DND-41 (cell line): ENCODE measurements around the gene CRYBG1.

Experiments
- ATAC-seq: fragments of 200-7000 bp; cut with Tn5 transposase; 3 replicates; pipeline ENCODE4 v1.9.1; 2021; ENCODE audit warnings: low read depth; ENCODE audit not compliant: insufficient read depth
- DNase-seq: peaks from one replicate; pipeline ENCODE4 v3.0.0-alpha.2; 2020
- H2AFZ ChIP-seq: 2 replicates; pipeline ENCODE4 v1.6.0; 2012; ENCODE audit warnings: low read depth, low read length
- H3K27ac ChIP-seq: 2 replicates; pipeline ENCODE4 v1.5.1; 2012; ENCODE audit warnings: low read length, inconsistent platforms
- H3K27me3 ChIP-seq: fragments of 200-600 bp; sonication (generic); 2 replicates; pipeline ENCODE4 v1.6.0; 2012; ENCODE audit warnings: low read length, mild to moderate bottlenecking, inconsistent platforms; ENCODE audit not compliant: insufficient read depth, poor library complexity
- H3K36me3 ChIP-seq: 2 replicates; pipeline ENCODE4 v1.5.1; 2012; ENCODE audit warnings: low read length, inconsistent platforms; ENCODE audit not compliant: insufficient read depth
- H3K4me1 ChIP-seq: 2 replicates; pipeline ENCODE4 v1.5.1; 2012; ENCODE audit warnings: mild to moderate bottlenecking, low read length; ENCODE audit not compliant: insufficient read depth
- H3K4me2 ChIP-seq: 2 replicates; pipeline ENCODE4 v1.6.0; 2012; ENCODE audit warnings: mild to moderate bottlenecking, moderate library complexity, low read length, inconsistent platforms; ENCODE audit not compliant: insufficient read depth
- H3K4me3 ChIP-seq, 2 experiments: fragments of 200-600 bp in 1 of 2; shearing (Covaris generic) in 1 of 2; 2 replicates each; pipeline ENCODE4 v1.5.1; 2012 to 2016; ENCODE audit warnings: inconsistent platforms in 2 of 2, low read length in 2 of 2, mild to moderate bottlenecking in 2 of 2, low read depth in 1 of 2, moderate library complexity in 1 of 2
- H3K79me2 ChIP-seq: 2 replicates; pipeline ENCODE4 v1.6.0; 2012; ENCODE audit warnings: low read length, inconsistent platforms; ENCODE audit not compliant: insufficient read depth
- H3K9ac ChIP-seq: 2 replicates; pipeline ENCODE4 v1.6.0; 2012; ENCODE audit warnings: low read depth, mild to moderate bottlenecking, inconsistent platforms, low read length, moderate library complexity
- H3K9me3 ChIP-seq: 2 replicates; pipeline ENCODE4 v1.5.1; 2012; ENCODE audit warnings: low read length, moderate library complexity, mild to moderate bottlenecking, inconsistent platforms; ENCODE audit not compliant: insufficient read depth, severe bottlenecking
- H4K20me1 ChIP-seq: 2 replicates; pipeline ENCODE4 v1.6.0; 2012; ENCODE audit warnings: low read length; ENCODE audit not compliant: insufficient read depth
- CTCF ChIP-seq: IDR thresholded peaks from 2 replicates; pipeline ENCODE4 v1.5.1; 2012; ENCODE audit warnings: borderline replicate concordance, low read length, moderate library complexity, mild to moderate bottlenecking; ENCODE audit not compliant: poor library complexity, severe bottlenecking; ENCODE audit errors: extremely low read depth
- EZH2 ChIP-seq: IDR thresholded peaks from 3 replicates; pipeline ENCODE4 v1.6.1; 2012; ENCODE audit warnings: borderline replicate concordance, low read depth, mild to moderate bottlenecking, moderate library complexity, low read length, inconsistent platforms; ENCODE audit not compliant: severe bottlenecking

The CRYBG1 gene

GRCh38 chr6:106431405-106431804 lies 70.9 kb downstream of the CRYBG1 start:
- Histone ChIP-seq H3K4me2 (no peak overlapping the region), H2AFZ (no peak overlapping the region), H3K4me3 (no peak overlapping the region), H3K9me3 (no peaks in the 10 kb centered on the region), H4K20me1 (no peaks in the 10 kb centered on the region), H3K79me2 (no peaks in the 10 kb centered on the region), H3K27ac (no peak overlapping the region), H3K27me3 (peaks cover 9% of the 10 kb centered on the region), H3K4me1 (no peaks in the 10 kb centered on the region), H3K36me3 (no peaks in the 10 kb centered on the region), H3K9ac (no peak overlapping the region)
- TF ChIP-seq CTCF, result no peak
- no peak for TF ChIP-seq EZH2
- DNase-seq, result no peak
- ATAC-seq, result no peak

GRCh38 chr6:106431972-106432371 lies 71.5 kb downstream of the CRYBG1 start:
- ATAC-seq (no peak), DNase-seq (no peak)
- H3K27ac ChIP-seq, result no peak overlapping the region
- H3K27me3 ChIP-seq, result peaks cover 7% of the 10 kb centered on the region
- no peaks in the 10 kb centered on the region for H3K79me2 ChIP-seq
- H3K9ac ChIP-seq, result no peak overlapping the region
- H3K4me2 ChIP-seq, result no peak overlapping the region
- no peaks in the 10 kb centered on the region for H3K4me1 ChIP-seq
- no peaks in the 10 kb centered on the region for H3K36me3 ChIP-seq
- TF ChIP-seq CTCF (no peak), EZH2 (no peak)
- no peaks in the 10 kb centered on the region for H3K9me3 ChIP-seq
- H2AFZ ChIP-seq, result no peak overlapping the region
- no peaks in the 10 kb centered on the region for H4K20me1 ChIP-seq
- no peak overlapping the region for H3K4me3 ChIP-seq

- Histone ChIP-seq H3K36me3 (no peaks in the 10 kb centered on the region), H3K4me3 (no peak overlapping the region), H3K4me1 (no peaks in the 10 kb centered on the region), H3K4me2 (no peak overlapping the region), H2AFZ (no peak overlapping the region), H4K20me1 (no peaks in the 10 kb centered on the region), H3K79me2 (no peaks in the 10 kb centered on the region), H3K9me3 (no peaks in the 10 kb centered on the region), H3K27ac (no peak overlapping the region), H3K9ac (no peak overlapping the region), H3K27me3 (peaks cover 12% of the 10 kb centered on the region)
- DNase-seq, result no peak
- no peak for TF ChIP-seq EZH2
- ATAC-seq, result no peak
These were observed 74.0 kb downstream of the CRYBG1 start for GRCh38 chr6:106434530-106434929.

- H4K20me1 ChIP-seq, result no peaks in the 10 kb centered on the region
- no peaks in the 10 kb centered on the region for H3K4me1 ChIP-seq
- H3K27ac ChIP-seq, result no peak overlapping the region
- H3K36me3 ChIP-seq, result no peaks in the 10 kb centered on the region
- H3K9me3 ChIP-seq, result no peaks in the 10 kb centered on the region
- H2AFZ ChIP-seq, result no peak overlapping the region
- no peaks in the 10 kb centered on the region for H3K79me2 ChIP-seq
- ATAC-seq (no peak), DNase-seq (no peak)
- H3K9ac ChIP-seq, result no peak overlapping the region
- peaks cover 41% of the 10 kb centered on the region for H3K27me3 ChIP-seq
- TF ChIP-seq EZH2 (no peak), CTCF (no peak)
- H3K4me3 ChIP-seq, result no peak overlapping the region
- no peak overlapping the region for H3K4me2 ChIP-seq
These were observed 78.9 kb downstream of the CRYBG1 start for GRCh38 chr6:106439459-106439858.
